Sigmoid colon (tissue), 7 donors: ENCODE measurements around the gene MED22. TPM values are rescaled to one million over a fixed set of nuclear protein-coding genes. Genes with fewer than 3 reads are reported as not detected.

Source experiments
- DNase-seq: peaks from one replicate; pipeline ENCODE4 v3.0.0-alpha.2; 2019
- H3K27ac ChIP-seq, 4 donors: fragments of 200-600 bp; sonication (generic); one replicate each; pipeline ENCODE4 v1.5.1; 2016 to 2019; ENCODE audit warnings: mild to moderate bottlenecking in 1 of 4
- H3K27me3 ChIP-seq, 3 donors: fragments of 200-600 bp; sonication (generic); one replicate each; pipeline ENCODE4 v1.5.1; 2019; ENCODE audit warnings: mild to moderate bottlenecking in 1 of 3
- H3K36me3 ChIP-seq, 4 donors: fragments of 200-600 bp; sonication (generic); one replicate each; pipeline ENCODE4 v1.5.1; 2016 to 2019
- H3K4me1 ChIP-seq, 4 donors: fragments of 200-600 bp; sonication (generic); one replicate each; pipeline ENCODE4 v1.5.1; 2017 to 2019
- H3K4me3 ChIP-seq, 4 donors: fragments of 200-600 bp; sonication (generic); one replicate each; pipeline ENCODE4 v1.5.1; 2017 to 2019; ENCODE audit warnings: mild to moderate bottlenecking in 2 of 4, moderate library complexity in 1 of 4
- H3K9me3 ChIP-seq, 4 donors: fragments of 200-600 bp in 3 of 4; sonication (generic) in 3 of 4; one replicate each; pipeline versions ENCODE4 v1.5.1 to v1.6.1; 2013 to 2019
- CTCF ChIP-seq, 4 experiments: fragments of 450-650 bp in 3 of 4; fragments of 200-600 bp in 1 of 4; IDR thresholded peaks; one replicate each; pipeline ENCODE4 v1.5.1; 2016 to 2019; ENCODE audit warnings: antibody characterized with exemption in 4 of 4, mild to moderate bottlenecking in 3 of 4, moderate library complexity in 2 of 4
- EP300 ChIP-seq, 4 donors: sonication (generic); formaldehyde crosslinking; IDR thresholded peaks; one replicate each; pipeline ENCODE4 v1.6.1; 2017; ENCODE audit warnings: antibody characterized with exemption in 4 of 4
- POLR2A ChIP-seq, 2 donors: fragments of 450-650 bp; IDR thresholded peaks; one replicate each; pipeline ENCODE4 v1.6.1; 2016; ENCODE audit warnings: antibody characterized with exemption in 2 of 2, mild to moderate bottlenecking in 2 of 2, moderate library complexity in 2 of 2
- POLR2AphosphoS5 ChIP-seq, 4 donors: sonication (generic); formaldehyde crosslinking; IDR thresholded peaks; one replicate each; pipeline ENCODE4 v1.6.1; 2017; ENCODE audit warnings: antibody characterized with exemption in 4 of 4
- WGBS, 2 donors: extraction: QIAGEN DNeasy Blood & Tissue Kit; methylation state at CpG; one replicate each; pipeline ENCODE4 v1.1.7; 2013; 5-methylcytosine and 5-hydroxymethylcytosine counted together
- intact Hi-C: fragments of 100-400 bp; cut with DNase I; formaldehyde crosslinking; loops from one replicate; pipeline ENCODE4 v1.15.1; 2023
- polyA plus RNA-seq, 3 donors: library from polyadenylated mRNA; stranded (reverse); fragments of 200-250 nt; gene quantifications; one replicate each; pipeline ENCODE4 v1.2.3, GENCODE V29; 2013
- total RNA-seq, 4 donors: library from RNA; depleted of rRNA; stranded (reverse); fragments of >200 nt; gene quantifications; one replicate each; pipeline ENCODE4 v1.1.0, GENCODE V29; 2016
- donor health status: healthy with polysubstance abuse.
- donor health status: Bipolar disorder and iron deficiency.
- donor health status: healthy.

MED22 gene
- total and polyA plus RNA-seq, 7 donors: 8.4 to 31.3 (median 23.7) TPM

DNA sequence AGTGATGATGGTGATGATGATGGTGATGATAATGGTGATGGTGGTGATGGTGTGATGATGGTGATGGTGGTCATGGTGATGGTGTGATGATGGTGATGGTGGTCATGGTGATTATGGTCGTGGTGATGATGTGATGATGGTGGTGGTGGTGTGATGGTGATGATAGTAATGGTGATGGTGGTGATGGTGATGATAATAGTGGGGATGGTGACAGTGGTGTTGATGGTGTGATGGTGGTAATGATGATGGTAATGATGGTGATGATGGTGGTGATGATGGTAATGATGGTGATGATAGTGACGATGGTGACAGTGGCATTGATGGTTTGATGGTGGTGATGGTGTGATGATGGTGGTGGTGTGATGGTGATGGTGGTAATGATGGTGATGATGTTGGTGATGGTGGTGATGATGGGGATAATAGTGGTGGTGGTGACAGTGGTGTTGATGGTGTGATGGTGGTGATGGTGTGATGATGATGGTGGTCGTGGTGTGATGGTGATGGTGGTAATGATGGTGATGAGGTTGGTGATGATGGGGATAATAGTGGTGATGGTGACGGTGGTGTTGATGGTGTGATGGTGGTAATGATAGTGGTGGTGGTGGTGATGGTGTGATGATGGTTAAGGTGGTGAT is 34.7 kb upstream of the MED22 start:
- Histone ChIP-seq H3K27ac (no peak overlapping the region), H3K4me3 (no peak overlapping the region), H3K27me3 (no peaks in the 10 kb centered on the region), H3K36me3 (no peaks in the 10 kb centered on the region), H3K9me3 (no peaks in the 10 kb centered on the region), H3K4me1 (no peaks in the 10 kb centered on the region)
- TF ChIP-seq CTCF (IDR thresholded peaks at IDR 0.05) (no peak), POLR2AphosphoS5 (IDR thresholded peaks at IDR 0.05) (no peak), EP300 (IDR thresholded peaks at IDR 0.05) (no peak), POLR2A (IDR thresholded peaks at IDR 0.05) (no peak)
- intact Hi-C loops: no loop called here
- DNase-seq: no peak
- 82 to 93% methylated on average over 4 of the region's 4 CpGs for WGBS, 2 donors

DNA sequence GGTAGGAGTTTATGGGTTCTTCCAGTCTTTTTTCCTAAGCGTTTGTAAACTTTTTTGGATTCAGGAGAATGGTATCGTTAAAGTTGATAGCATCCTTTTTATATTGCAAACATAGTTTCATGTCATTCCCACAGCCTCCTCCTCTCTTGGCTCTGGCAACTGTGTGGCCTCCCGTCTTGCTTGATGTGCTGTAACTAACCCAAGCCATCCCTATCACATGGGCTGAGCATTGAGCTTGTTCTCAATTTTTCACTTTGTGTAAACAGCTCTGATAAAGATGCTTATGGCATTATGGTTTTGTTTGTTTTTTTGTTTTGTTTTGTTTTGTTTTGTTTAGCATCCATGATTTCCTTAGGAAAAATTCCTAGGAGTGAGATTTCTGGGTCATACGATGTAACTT is 32.8 kb upstream of the MED22 start:
- H3K27ac ChIP-seq: no peak overlapping the region
- 81 to 87% methylated on average over 4 of the region's 4 CpGs for WGBS, 2 donors
- intact Hi-C loops: no loop called here

GRCh38 chr9:133379153-133380086 is 31.5 kb upstream of the MED22 start:
- peaks cover 0 to 22% (median 14%) of the 10 kb centered on the region in 4 donors for H3K4me1 ChIP-seq
- H3K4me3 ChIP-seq: no peak overlapping the region
- no peak for DNase-seq
- TF ChIP-seq POLR2AphosphoS5 (IDR thresholded peaks at IDR 0.05): no peak
- TF ChIP-seq POLR2A (IDR thresholded peaks at IDR 0.05): no peak
- no peak for TF ChIP-seq CTCF (IDR thresholded peaks at IDR 0.05)
- TF ChIP-seq EP300 (IDR thresholded peaks at IDR 0.05): no peak
- H3K27me3 ChIP-seq: no peaks in the 10 kb centered on the region
- no peaks in the 10 kb centered on the region for H3K9me3 ChIP-seq
- intact Hi-C loops: loop anchor here (5.0 kb wide), 1 partner anchor 38 kb away; the partner anchor contains the start of gene REXO4
- 93 to 96% methylated on average over 14 of the region's 14 CpGs for WGBS, 2 donors
- H3K27ac ChIP-seq: no peak overlapping the region
- no peaks in the 10 kb centered on the region for H3K36me3 ChIP-seq

More for the DNA sequence above, 32.8 kb upstream of the MED22 start:
- TF ChIP-seq EP300 (IDR thresholded peaks at IDR 0.05): no peak
- no peak for TF ChIP-seq CTCF (IDR thresholded peaks at IDR 0.05)
- TF ChIP-seq POLR2A (IDR thresholded peaks at IDR 0.05): no peak
- TF ChIP-seq POLR2AphosphoS5 (IDR thresholded peaks at IDR 0.05): no peak
- H3K9me3 ChIP-seq: no peaks in the 10 kb centered on the region
- H3K4me1 ChIP-seq: peaks cover 0 to 11% (median 6%) of the 10 kb centered on the region in 4 donors
- no peaks in the 10 kb centered on the region for H3K36me3 ChIP-seq
- no peak overlapping the region for H3K4me3 ChIP-seq
- no peaks in the 10 kb centered on the region for H3K27me3 ChIP-seq
- no peak for DNase-seq

GRCh38 chr9:133378408-133378962 is 30.6 kb upstream of the MED22 start:
- peaks cover 0 to 29% (median 22%) of the 10 kb centered on the region in 4 donors for H3K4me1 ChIP-seq

More at GRCh38 chr9:133378408-133378962, 30.6 kb upstream of the MED22 start:
- no peaks in the 10 kb centered on the region for H3K9me3 ChIP-seq
- TF ChIP-seq POLR2A (IDR thresholded peaks at IDR 0.05): no peak
- TF ChIP-seq EP300 (IDR thresholded peaks at IDR 0.05): no peak
- no peak for TF ChIP-seq CTCF (IDR thresholded peaks at IDR 0.05)
- TF ChIP-seq POLR2AphosphoS5 (IDR thresholded peaks at IDR 0.05): no peak
- WGBS, 2 donors: 83% methylated on average over 1 of the region's 1 CpG
- H3K27ac ChIP-seq: no peak overlapping the region
- no peak overlapping the region for H3K4me3 ChIP-seq
- H3K27me3 ChIP-seq: no peaks in the 10 kb centered on the region
- H3K36me3 ChIP-seq: no peaks in the 10 kb centered on the region
- DNase-seq: no peak
- intact Hi-C loops: loop anchor here (5.0 kb wide), 1 partner anchor 39 kb away; the partner anchor contains the start of gene REXO4
